ENCODE data around the gene SPTBN1. TPM values are rescaled to one million over a fixed set of nuclear protein-coding genes. Genes with fewer than 3 reads are reported as not detected.

SPTBN1 gene
- total and polyA plus RNA-seq, 2 of the 4 experiments (the other 2 are of a cell fraction), result 49.1 to 241 TPM

DNA sequence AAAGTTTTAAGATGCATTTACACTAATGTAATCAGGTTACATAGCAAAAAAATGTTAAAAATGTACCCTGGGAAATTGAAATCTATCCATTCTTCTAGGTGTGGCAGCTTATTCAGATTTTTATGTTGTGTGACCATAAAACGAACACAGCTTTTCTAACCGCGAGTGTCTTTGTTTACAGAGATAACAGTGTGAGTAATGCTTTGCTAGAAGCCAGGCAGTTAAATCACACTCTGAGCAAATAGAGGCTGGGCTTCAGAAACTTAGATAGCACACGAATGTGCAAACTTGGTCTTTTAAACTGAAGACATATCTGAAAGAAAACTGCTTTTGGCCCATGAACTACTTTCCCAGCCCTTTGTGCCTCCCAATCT lies 116.1 kb downstream of the SPTBN1 start (continued):
- TF ChIP-seq, protein P1, sequence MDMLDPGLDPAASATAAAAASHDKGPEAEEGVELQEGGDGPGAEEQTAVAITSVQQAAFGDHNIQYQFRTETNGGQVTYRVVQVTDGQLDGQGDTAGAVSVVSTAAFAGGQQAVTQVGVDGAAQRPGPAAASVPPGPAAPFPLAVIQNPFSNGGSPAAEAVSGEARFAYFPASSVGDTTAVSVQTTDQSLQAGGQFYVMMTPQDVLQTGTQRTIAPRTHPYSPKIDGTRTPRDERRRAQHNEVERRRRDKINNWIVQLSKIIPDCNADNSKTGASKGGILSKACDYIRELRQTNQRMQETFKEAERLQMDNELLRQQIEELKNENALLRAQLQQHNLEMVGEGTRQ (IDR thresholded peaks at IDR 0.05; ENCODE audit: low read depth, low read length), result no peak
- TF ChIP-seq CTCF (conservative IDR thresholded peaks at IDR 0.05; ENCODE audit: low read depth, low read length) (no peak), CHD1 (IDR thresholded peaks at IDR 0.05; ENCODE audit: low read depth, low read length) (no peak), FOS (IDR thresholded peaks at IDR 0.05; ENCODE audit: low read depth, low read length) (peak; percentile 69; the same call in 1 of the 2 replicates), RFX5 (IDR thresholded peaks at IDR 0.05; ENCODE audit: low read depth, low read length) (no peak)

Data from IMR-90 (cell line).